Neural progenitor cell (in vitro differentiated cells): Measurements from ENCODE around the gene DHCR24. TPM values are rescaled to one million over a fixed set of nuclear protein-coding genes. Genes with fewer than 3 reads are reported as not detected.

Source experiments
- DNase-seq: peaks from one replicate; pipeline ENCODE4 v3.0.0-alpha.2; 2016; ENCODE audit warnings: low spot score
- H2AFZ ChIP-seq: fragments of 200-600 bp; sonication (generic); replicated peaks from 2 replicates; pipeline ENCODE4 v1.6.1; 2016; ENCODE audit warnings: antibody characterized with exemption
- H3F3A ChIP-seq: fragments of 200-600 bp; sonication (generic); 2 replicates; pipeline ENCODE4 v1.6.1; 2016; ENCODE audit warnings: antibody characterized with exemption, low read depth
- H3K27ac ChIP-seq: fragments of 200-600 bp; sonication (generic); 2 replicates; pipeline ENCODE4 v1.5.1; 2016; ENCODE audit warnings: mild to moderate bottlenecking
- H3K27me3 ChIP-seq: fragments of 200-600 bp; sonication (generic); 2 replicates; pipeline ENCODE4 v1.6.1; 2016; ENCODE audit warnings: mild to moderate bottlenecking, moderate library complexity
- H3K36me3 ChIP-seq: fragments of 200-600 bp; sonication (generic); 2 replicates; pipeline ENCODE4 v1.5.1; 2016
- H3K4me1 ChIP-seq: fragments of 200-600 bp; sonication (generic); 2 replicates; pipeline ENCODE4 v1.6.1; 2016; ENCODE audit warnings: mixed run types
- H3K4me2 ChIP-seq: fragments of 200-600 bp; sonication (generic); 2 replicates; pipeline ENCODE4 v1.6.1; 2016
- H3K4me3 ChIP-seq: fragments of 200-600 bp; sonication (generic); 2 replicates; pipeline ENCODE4 v1.5.1; 2016
- H3K79me2 ChIP-seq: fragments of 200-600 bp; sonication (generic); 2 replicates; pipeline ENCODE4 v1.6.1; 2016; ENCODE audit warnings: low read depth
- H3K9ac ChIP-seq: fragments of 200-600 bp; sonication (generic); 2 replicates; pipeline ENCODE4 v1.6.1; 2016
- H3K9me3 ChIP-seq: fragments of 200-600 bp; sonication (generic); 2 replicates; pipeline ENCODE4 v1.5.1; 2016; ENCODE audit warnings: low read depth
- H4K20me1 ChIP-seq: fragments of 200-600 bp; sonication (generic); 2 replicates; pipeline ENCODE4 v1.6.1; 2016; ENCODE audit warnings: low read depth
- H3K27ac Mint-ChIP-seq: 3 replicates; pipeline ENCODE4 v1.8.0; 2021; ENCODE audit warnings: mixed read lengths
- H3K27me3 Mint-ChIP-seq: 2 replicates; pipeline ENCODE4 v1.8.0; 2022; ENCODE audit warnings: low read depth, mild to moderate bottlenecking, inconsistent platforms, moderate library complexity, mixed read lengths; ENCODE audit not compliant: insufficient read depth
- H3K36me3 Mint-ChIP-seq: 3 replicates; pipeline ENCODE4 v1.8.0; 2021; ENCODE audit warnings: mixed read lengths
- H3K4me1 Mint-ChIP-seq: 3 replicates; pipeline ENCODE4 v1.8.0; 2021; ENCODE audit warnings: mixed read lengths
- H3K4me3 Mint-ChIP-seq: 3 replicates; pipeline ENCODE4 v1.8.0; 2021; ENCODE audit warnings: mild to moderate bottlenecking, moderate library complexity, mixed read lengths
- H3K9me3 Mint-ChIP-seq: 3 replicates; pipeline ENCODE4 v1.8.0; 2020; ENCODE audit warnings: mixed read lengths
- CTCF ChIP-seq: fragments of 200-600 bp; sonication (generic); IDR thresholded peaks from 2 replicates; pipeline ENCODE4 v1.5.1; 2017; ENCODE audit warnings: antibody characterized with exemption, mild to moderate bottlenecking
- EZH2 ChIP-seq: fragments of 200-600 bp; sonication (generic); IDR thresholded peaks from 2 replicates; pipeline ENCODE4 v1.6.1; 2017; ENCODE audit warnings: antibody characterized with exemption, mild to moderate bottlenecking, moderate library complexity
- EZH2phosphoT487 ChIP-seq: fragments of 200-600 bp; sonication (generic); IDR thresholded peaks from 2 replicates; pipeline ENCODE4 v1.6.1; 2017; ENCODE audit warnings: antibody characterized with exemption
- total RNA-seq: library from RNA; depleted of rRNA; stranded (reverse); fragments of >200 nt; gene quantifications from 2 replicates; pipeline ENCODE4 v1.2.3, GENCODE V29; 2015; ENCODE audit warnings: low replicate concordance

DHCR24 gene
- total RNA-seq, 1 donor from 2014 or later = 94.5 TPM

DNA sequence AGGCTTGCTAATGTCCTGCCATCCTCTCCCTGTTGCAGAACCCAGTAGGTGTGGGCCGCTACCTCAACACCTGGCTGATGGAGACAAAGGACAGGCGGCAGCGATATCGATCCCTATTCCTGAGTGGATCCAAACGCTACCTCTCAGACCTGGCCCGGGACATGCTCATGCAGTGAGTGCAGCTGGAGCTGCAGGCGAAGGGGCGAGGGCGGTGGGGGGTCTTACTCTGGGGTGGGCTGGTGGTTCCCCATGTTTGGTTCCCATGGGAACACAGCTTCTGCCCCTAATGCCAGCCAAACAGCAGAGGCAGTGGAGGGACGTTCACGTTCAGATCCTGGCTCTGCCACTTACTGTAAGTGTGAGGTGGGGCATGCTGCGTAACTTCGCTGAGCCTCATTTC is 70.0 kb downstream of the DHCR24 start:
- no peak for DNase-seq
- TF ChIP-seq EZH2 (no peak), CTCF (no peak), EZH2phosphoT487 (no peak)
- Histone ChIP-seq H3K9ac (no peak overlapping the region), H3K27ac (no peak overlapping the region), H3K79me2 (no peaks in the 10 kb centered on the region), H4K20me1 (peaks cover 4% of the 10 kb centered on the region), H3K36me3 (no peaks in the 10 kb centered on the region), H3F3A (peaks cover 5% of the 10 kb centered on the region), H3K4me2 (no peak overlapping the region), H3K27me3 (peaks cover 9% of the 10 kb centered on the region), H2AFZ (no peak overlapping the region), H3K4me3 (no peak overlapping the region), H3K4me1 (peaks cover 12% of the 10 kb centered on the region), H3K9me3 (no peaks in the 10 kb centered on the region)
- Mint-ChIP-seq H3K36me3 (peaks cover 2% of the 10 kb centered on the region), H3K27ac (no peak overlapping the region), H3K4me3 (no peak overlapping the region), H3K9me3 (peaks cover 5% of the 10 kb centered on the region), H3K4me1 (peaks cover 17% of the 10 kb centered on the region), H3K27me3 (peaks cover 5% of the 10 kb centered on the region)

DNA sequence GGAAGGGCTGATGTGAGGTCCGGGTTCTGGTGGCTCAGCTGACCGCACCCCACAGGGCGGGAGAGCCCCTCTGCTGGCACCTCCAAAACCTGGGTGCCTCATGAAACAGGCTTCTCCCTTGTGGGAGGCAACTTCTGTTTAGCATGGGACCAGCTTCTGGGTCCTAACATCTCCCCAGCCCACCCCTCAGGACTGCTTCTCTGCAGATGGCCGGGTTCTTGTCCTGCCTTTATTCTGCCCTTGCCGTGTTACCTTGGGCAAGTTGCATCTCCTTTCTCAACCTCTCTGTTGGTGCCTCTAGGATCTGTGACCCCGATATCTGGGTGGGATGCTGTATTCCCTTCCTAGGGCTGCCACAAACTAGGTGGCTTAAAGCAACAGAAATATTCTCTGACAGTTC is 70.9 kb downstream of the DHCR24 start:
- Mint-ChIP-seq H3K4me3 (no peak overlapping the region), H3K9me3 (peaks cover under 1% of the 10 kb centered on the region), H3K36me3 (peaks cover 2% of the 10 kb centered on the region), H3K27me3 (peaks cover 4% of the 10 kb centered on the region), H3K27ac (no peak overlapping the region), H3K4me1 (peaks cover 17% of the 10 kb centered on the region)
- H3K4me2 ChIP-seq = no peak overlapping the region
- no peaks in the 10 kb centered on the region for H3K79me2 ChIP-seq
- H3K4me3 ChIP-seq = no peak overlapping the region
- no peak overlapping the region for H3K9ac ChIP-seq
- DNase-seq = no peak
- TF ChIP-seq EZH2phosphoT487 (no peak), CTCF (no peak), EZH2 (no peak)
- peaks cover 5% of the 10 kb centered on the region for H3F3A ChIP-seq
- no peak overlapping the region for H3K27ac ChIP-seq
- H3K4me1 ChIP-seq = peaks cover 12% of the 10 kb centered on the region
- peaks cover 4% of the 10 kb centered on the region for H4K20me1 ChIP-seq
- no peak overlapping the region for H2AFZ ChIP-seq
- H3K36me3 ChIP-seq = no peaks in the 10 kb centered on the region
- no peaks in the 10 kb centered on the region for H3K9me3 ChIP-seq
- H3K27me3 ChIP-seq = peaks cover 9% of the 10 kb centered on the region

DNA sequence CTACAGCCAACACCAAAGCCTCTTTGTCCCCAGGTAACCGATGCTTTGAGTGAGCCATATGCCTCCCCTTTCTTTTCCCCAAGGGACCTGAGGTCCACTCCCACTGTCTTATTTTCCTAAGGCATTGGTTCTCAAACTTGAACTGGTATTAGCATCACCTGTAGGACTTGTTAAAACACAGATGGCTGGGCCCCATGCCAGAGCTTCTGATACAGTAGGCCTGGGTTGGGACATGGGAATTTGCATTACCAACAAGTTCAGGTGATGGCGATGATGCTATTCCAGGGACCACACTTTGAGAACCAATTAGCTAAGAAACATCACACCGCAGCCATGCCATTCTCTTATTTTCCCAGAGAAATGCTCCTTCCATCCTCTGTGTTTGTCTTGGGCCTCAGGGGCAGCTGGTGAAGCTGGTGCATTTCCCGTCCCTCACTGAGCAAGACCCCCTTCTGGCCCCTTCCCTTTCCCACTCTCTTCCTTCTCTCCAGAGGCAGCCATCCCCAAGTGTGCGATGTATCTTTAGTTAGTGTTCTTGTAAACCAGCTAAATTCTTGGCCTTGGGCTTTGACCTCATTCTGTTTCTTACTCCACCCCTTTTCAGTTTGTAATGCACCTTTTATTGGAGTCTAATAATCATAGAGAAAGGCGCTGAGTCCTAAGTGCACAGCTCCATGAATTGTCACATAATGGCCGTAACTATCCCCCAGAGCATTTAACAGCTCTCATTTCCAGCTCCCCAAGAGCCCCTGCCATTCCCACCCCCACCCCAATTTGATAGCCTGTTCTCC is 71.7 kb downstream of the DHCR24 start:
- Mint-ChIP-seq H3K36me3 (no peaks in the 10 kb centered on the region), H3K4me1 (peaks cover 22% of the 10 kb centered on the region), H3K27ac (no peak overlapping the region), H3K9me3 (no peaks in the 10 kb centered on the region), H3K27me3 (peaks cover 2% of the 10 kb centered on the region), H3K4me3 (no peak overlapping the region)
- H3K9ac ChIP-seq = no peak overlapping the region
- peaks cover 4% of the 10 kb centered on the region for H4K20me1 ChIP-seq
- TF ChIP-seq EZH2phosphoT487 = no peak
- no peak for DNase-seq
- H3K4me3 ChIP-seq = no peak overlapping the region
- H3F3A ChIP-seq = peaks cover 5% of the 10 kb centered on the region
- no peaks in the 10 kb centered on the region for H3K9me3 ChIP-seq
- H3K4me2 ChIP-seq = no peak overlapping the region
- no peak overlapping the region for H2AFZ ChIP-seq
- no peak overlapping the region for H3K27ac ChIP-seq
- H3K27me3 ChIP-seq = peaks cover 9% of the 10 kb centered on the region
- H3K79me2 ChIP-seq = no peaks in the 10 kb centered on the region
- H3K4me1 ChIP-seq = peaks cover 12% of the 10 kb centered on the region
- no peaks in the 10 kb centered on the region for H3K36me3 ChIP-seq

- Histone ChIP-seq H3F3A (peaks cover 5% of the 10 kb centered on the region), H3K9me3 (no peaks in the 10 kb centered on the region), H3K4me3 (no peak overlapping the region), H3K36me3 (no peaks in the 10 kb centered on the region), H3K4me2 (no peak overlapping the region), H3K9ac (no peak overlapping the region), H3K27me3 (peaks cover 9% of the 10 kb centered on the region), H3K79me2 (no peaks in the 10 kb centered on the region), H4K20me1 (peaks cover 4% of the 10 kb centered on the region), H3K27ac (no peak overlapping the region), H3K4me1 (peaks cover 12% of the 10 kb centered on the region), H2AFZ (no peak overlapping the region)
- no peaks in the 10 kb centered on the region for H3K9me3 Mint-ChIP-seq
- no peak for DNase-seq
- no peak overlapping the region for H3K4me3 Mint-ChIP-seq
- no peak overlapping the region for H3K27ac Mint-ChIP-seq
- H3K27me3 Mint-ChIP-seq = peaks cover 2% of the 10 kb centered on the region
- TF ChIP-seq EZH2phosphoT487 = no peak
- no peaks in the 10 kb centered on the region for H3K36me3 Mint-ChIP-seq
- peaks cover 22% of the 10 kb centered on the region for H3K4me1 Mint-ChIP-seq
These were observed 72.4 kb downstream of the DHCR24 start for GRCh38 chr1:54814571-54814970.
